NCI-H69 (cell line): ENCODE measurements around the gene TSR1.

Experiments
- DNase-seq: peaks from one replicate; lab custom pipeline; 2025; lab: John Stamatoyannopoulos, UW

The TSR1 gene

GRCh38 chr17:2336215-2336851, at the start of gene TSR1:
TSS of gene TSR1 (minus strand) at chr17:2336457. CDS start at chr17:2336427, 30 bp downstream.
- peak; percentile 92 for DNase-seq

DNA sequence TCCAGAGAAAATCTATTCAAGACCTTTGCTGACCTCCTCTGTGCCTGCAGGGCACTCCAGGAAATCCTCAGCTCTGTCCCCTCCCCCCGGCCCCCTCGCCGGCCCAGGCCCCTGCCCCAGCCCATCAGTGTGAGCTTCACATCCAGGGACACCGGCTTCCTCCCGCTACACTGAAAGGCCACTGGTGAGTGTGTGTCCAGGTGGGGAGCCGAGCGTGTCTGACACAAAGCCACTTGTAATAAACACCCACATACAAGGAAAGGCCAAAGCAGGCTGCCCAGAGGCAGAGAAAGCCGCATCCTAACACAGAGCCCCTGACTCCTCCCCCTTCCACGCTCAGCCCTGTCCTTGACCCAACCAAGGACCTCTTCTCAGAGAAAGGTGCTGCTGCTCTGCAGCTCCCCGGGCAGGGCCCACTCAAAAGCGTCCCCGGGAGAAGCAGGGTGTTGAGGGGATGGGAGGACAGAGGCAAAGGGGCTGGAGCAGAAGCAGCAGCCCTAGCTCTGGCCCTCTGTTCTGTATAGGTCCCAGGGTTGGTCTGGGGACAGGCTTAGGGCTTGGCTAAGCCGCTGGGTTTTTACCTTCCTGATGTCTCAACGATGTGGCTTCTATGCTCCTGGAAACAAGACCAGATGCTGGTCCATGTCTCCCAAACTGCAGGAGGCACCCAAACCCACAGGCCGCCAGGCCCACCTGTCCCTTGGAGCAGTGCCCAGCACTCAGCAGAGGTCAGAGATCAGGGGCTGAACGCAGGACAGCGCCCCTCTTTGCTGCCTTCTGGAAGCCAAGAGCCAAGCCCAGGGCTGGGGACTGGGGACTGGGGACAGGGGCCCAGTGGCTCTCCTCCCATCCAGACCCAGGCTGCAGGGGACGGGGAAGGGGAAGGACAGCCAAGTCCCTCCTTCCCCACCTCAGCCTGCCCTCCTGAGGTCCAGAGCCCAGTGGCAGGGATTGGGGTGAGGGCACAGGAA, 49.3 kb upstream of the TSR1 start:
- no peak for DNase-seq

- DNase-seq, result no peak
Measured at GRCh38 chr17:2384439-2385127, 48.3 kb upstream of the TSR1 start.

GRCh38 chr17:2383628-2384167, 47.4 kb upstream of the TSR1 start:
- no peak for DNase-seq

DNA sequence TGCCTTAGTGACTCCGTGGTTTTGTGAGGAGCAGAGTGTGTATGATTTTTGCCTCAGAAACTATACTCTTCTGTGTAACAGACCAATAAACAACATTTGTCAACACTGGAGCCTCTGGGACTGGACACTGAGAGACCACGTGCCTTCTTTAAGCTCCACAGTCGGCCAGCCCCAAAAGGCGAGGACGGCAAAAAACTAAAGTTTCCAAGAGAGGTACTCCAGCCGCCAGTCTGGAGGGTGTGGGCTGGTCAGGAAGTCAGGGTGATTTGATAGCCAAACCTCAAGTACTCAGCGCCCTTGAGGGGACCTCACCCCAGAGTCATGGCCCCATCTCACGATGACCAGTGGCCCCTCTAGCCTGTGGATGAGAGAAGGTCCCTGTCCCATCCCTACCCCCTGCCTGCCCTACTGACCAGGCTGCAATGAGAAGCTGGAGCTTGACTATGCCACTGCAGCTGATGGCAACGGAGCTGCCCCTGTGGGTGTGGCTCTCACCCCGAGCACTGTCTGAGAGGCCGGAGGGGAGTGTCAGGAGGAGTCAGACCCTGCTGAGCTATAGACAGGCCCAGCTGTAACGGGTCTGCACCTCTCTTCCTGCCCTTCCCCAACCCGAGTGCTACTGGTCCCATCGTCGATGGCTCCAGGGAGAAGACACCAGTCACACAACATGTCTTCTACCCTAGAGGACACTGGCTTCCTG, 44.8 kb upstream of the TSR1 start:
- DNase-seq, result no peak

DNA sequence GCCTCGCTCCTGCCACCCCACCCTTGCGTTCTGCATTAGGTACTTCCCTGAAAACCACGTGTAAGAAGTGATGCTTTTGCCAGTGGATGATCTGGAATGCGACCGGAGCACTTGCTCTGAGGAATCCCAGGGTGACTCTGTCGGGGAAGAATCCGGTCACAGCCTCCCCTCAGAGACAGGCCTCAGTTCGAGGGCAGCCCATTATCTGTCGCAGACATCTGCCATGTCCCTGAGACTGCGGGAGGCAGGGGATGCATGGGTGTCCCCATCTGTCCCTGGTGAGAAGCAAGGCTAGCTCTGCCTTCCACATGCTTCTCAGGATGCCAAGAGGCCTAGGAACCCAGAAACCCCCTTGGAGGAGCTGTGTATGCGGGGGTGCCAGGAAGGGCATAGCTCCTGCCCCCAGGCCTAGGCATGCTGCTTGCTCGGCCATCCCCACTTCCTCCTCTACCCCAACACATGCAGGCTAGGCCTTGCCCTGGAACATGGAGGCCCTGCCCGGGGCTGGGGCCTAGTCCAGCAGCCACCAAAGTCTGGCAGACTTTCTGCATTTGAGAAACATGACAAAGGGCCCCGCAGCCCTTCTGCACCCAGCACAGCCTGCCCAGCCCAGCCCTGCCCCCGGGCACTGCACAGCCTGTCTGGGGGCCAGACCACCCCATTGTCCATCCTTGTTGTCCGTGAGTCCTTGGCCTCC, 44.1 kb upstream of the TSR1 start:
- DNase-seq, result no peak

DNA sequence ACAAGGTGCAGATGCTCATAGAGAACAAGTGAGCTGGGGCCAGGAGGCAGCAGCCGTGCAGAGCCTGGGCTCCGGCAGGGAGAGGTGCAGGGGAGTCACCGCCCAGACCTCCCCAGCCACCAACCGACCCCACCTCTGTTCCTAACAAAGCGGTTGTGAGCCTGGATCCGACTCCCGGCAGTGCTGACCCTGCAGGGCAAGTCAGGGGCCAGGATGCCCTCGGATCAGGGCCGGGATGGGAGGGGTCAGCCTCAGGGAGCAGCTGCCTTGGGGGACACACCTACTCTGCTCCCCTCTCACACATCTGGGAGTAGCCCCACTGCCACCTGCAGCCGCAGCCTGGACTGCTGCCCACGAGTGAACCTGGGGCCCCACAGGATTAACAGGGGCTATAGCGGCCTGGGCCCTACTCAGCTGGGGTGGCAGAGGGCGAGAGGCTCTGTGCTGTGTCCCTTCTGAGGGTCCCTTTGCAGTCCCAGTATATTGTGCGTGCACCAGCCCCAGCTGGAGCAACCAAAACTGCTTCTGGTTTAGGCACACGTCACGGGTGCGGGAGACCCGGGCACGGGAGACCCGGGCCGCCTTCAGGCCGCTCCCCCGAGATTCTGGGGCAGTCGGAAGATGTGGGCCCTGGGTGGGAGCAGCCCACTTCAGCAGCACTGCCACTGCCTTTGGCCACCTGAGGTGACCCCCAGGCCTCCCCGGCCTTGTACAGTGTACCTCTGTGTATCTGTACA, 43.4 kb upstream of the TSR1 start:
- DNase-seq, result no peak

- DNase-seq, result no peak
Measured at GRCh38 chr17:2378905-2379304, 42.6 kb upstream of the TSR1 start.

DNA sequence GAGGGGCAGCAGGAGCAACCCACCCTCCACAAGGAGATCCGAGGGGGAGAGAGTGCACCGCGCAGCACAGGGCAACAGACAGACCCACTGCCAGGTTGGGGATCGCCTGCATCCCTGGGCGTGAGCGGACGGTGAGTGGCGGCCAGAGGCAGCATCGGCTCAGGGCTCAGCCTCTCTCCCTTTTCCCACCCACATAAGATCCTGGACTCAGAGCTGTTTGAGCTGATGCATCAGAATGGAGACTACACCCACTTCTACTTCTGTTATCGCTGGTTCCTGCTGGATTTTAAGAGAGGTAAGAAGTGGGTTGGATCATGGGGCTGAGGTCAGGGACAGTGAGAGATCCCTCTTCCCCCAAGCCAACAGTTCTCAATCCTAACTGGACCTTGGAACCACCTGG, 41.4 kb upstream of the TSR1 start:
- DNase-seq, result no peak

GRCh38 chr17:2376107-2376506, 39.9 kb upstream of the TSR1 start:
- no peak for DNase-seq

DNA sequence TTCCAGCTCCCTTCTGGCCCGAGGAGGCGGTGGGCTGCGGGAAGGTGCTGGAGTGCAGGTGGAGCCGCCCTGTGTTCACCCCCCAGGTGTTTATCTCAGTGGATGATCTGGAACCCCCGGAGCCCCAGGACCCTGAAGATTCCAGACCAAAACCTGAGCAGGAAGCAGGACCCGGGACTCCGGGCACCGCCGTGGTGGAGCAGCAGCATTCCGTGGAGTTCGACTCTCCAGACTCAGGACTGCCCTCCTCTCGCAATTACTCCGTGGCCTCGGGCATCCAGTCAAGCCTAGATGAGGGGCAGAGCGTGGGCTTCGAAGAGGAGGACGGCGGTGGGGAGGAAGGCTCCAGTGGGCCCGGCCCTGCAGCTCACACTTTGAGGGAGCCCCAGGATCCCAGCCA, 39.1 kb upstream of the TSR1 start:
- no peak for DNase-seq

DNA sequence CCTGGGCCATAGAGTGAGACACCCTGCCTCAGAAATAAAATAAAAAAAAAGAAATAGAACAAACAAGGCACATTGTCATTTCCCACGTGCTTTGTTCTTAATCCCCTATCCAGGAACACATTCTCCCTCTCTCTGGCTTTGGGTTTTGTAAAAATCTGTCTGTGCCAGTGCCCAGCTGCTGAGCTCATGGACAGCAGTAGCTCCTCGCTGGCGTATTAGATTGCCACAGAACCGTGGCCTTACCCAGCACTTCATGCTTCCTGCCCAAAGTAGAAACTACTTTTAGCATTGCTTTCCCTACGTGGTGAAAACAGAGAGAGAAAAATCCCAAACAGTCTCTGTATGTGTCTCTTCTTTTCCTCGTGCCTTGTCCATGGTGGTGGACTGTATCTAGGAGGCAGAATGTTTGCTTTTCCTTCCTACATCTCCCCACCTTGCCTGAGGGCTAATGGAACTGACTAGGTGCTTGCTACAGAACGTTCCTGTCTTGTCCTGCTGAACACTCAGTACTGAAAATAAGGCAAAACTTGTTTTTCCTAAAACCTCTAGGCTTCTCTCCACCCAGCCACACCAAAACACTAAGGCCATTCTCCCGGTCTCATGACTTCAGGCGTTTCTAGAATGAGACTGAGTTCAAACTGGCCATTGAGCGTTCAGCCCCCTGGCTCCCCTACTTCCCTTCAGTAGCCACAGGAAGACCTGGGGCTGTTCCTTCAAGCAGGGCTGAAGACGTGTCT, 38.5 kb upstream of the TSR1 start:
- DNase-seq, result no peak

DNA sequence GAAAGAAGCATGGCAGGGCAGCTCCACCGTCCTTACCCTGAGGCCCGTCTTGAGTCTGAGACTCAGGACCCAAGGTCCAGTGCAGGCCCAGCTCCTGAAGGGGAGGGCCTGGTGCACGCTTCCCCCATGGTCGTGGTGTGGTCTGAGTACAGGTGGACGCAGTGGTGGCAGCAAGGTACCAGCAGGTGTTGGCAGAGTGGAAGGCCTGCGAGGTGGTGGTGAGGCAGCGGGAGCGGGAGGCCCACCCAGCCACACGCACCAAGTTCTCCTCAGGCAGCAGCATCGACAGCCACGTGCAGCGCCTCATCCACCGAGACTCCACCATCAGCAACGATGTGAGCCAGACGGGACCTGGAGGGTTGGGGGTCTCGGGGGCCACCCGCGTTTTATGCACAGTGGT, 36.9 kb upstream of the TSR1 start:
- no peak for DNase-seq

DNA sequence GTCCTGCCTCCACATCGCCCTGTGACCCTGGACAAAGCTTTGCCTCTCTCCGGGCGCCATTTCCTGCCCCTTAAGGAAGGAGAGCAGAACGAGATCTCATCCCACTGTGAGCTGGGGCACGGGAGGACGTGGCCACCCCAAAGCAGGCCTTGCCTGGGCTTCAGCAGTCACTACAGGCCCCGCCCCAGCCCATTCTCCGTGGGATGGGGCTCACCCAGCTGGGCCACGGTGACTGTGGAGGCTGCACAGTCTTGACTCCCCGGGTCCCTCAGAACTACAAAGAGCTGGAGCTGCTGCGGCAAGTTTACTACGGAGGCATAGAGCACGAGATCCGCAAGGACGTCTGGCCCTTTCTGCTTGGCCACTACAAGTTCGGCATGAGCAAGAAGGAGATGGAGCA, 36.4 kb upstream of the TSR1 start:
- DNase-seq, result no peak

GRCh38 chr17:2372180-2372579, 35.9 kb upstream of the TSR1 start:
- no peak for DNase-seq

DNA sequence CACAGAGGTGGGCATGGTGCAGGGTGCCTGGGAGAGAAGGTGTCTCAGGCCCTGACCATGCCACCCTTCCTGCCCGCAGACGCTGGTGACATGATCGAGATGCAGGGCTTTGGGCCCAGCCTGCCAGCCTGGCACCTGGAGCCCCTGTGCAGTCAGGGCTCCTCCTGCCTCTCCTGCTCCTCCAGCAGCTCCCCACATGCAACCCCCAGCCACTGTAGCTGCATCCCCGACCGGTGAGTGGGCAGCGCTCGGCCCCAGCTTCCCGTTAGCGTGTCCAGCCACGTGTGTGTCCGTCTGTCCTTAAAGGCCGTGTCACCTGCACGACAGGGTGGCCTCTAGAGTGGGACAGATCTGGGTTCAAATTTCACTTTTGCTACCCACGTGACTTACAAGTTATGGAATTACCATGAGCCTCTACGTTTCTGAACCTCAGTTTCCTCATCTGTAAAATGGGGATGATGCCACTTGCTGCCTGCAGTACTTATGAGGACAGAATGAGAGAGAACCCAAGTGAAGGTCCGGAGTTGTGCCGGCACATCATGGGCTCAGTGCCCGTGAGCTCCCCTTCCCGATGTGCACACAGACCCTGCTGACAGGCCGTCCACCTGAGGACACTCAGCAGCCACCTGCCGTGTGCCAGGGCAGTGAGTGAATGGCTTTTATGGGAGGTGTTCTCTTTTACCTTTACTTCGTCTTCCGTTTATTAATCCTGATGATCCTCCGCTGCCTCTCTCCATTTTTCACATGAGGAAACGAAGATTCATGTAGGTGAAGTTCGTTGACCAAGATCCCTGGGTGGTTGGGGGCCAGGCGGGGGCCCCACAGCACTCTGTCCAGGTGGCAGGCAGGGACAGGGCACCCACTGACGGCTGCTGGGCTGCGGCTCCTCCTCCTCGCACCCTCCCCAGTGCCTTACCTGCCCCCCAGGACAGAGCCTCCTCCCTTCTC, 35.2 kb upstream of the TSR1 start:
- no peak for DNase-seq

DNA sequence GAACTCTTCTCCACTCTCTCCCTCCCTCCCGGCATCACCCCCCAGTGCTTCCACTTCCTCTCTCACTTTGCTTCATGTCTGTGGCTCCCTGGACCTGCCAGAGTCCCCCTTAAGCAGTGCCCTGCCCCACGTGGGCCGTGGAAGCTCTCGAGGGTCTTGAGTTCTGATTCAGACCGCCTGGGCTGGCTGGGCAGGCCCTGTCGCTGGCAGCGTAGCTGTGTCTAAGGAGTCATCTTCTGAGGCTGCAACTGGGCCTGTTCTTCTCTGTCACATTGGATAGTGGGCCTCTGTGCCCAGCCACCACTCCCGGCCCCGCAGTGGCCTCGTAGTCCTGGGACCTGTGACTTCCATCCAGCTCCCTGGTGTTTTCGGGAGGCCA, 33.9 kb upstream of the TSR1 start:
- no peak for DNase-seq

- DNase-seq, result peak; percentile 4
Measured at GRCh38 chr17:2369551-2370210, 33.4 kb upstream of the TSR1 start.
